RPMI8226 (cell line): ENCODE data around the gene AK5.
"Not testable (repeated sequence)": the region's sequence is repeated elsewhere in the genome, so short reads cannot be mapped to it uniquely, and the experiment has no call there.

Source experiments
- DNase-seq: peaks from one replicate; pipeline ENCODE4 v3.0.0-alpha.2; 2015

AK5 gene

DNA sequence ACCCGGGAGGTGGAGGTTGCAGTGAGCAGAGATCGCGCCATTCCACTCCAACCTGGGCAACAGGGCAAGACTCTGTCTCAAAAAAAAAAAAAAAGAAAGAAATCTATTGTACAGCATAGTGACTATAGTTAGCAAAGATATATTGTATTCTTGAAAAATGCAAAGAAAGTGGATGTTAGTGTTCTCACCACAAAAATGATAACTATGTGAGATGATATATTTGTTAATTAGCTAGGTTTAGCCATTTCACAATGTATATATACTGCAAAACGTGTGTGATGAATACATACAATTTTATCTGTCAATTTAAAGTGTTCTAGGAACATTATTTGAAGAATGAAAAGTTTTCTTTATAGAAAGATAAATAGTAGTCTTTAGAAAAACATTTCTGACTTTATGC, 179.9 kb downstream of the AK5 start:
- no peak for DNase-seq

DNA sequence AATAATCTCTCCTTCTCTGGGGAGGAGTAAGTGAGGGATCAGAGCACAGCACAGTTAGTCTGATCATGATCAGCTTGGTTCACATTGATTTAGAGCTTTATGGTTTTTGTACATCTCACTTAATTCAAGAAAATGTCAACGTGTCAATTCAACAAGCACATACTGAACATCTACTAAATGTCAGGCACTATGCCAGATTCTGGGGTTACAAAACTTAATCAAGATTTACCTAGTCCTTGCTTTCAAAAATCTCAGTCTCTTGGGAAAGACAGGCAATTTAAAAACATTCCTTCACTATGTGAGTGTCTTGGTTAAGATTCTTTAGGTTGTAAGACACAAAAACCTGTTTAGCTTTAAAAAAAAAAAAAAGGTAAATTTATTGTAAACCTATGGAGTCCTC, 181.4 kb downstream of the AK5 start:
- DNase-seq: no peak

DNA sequence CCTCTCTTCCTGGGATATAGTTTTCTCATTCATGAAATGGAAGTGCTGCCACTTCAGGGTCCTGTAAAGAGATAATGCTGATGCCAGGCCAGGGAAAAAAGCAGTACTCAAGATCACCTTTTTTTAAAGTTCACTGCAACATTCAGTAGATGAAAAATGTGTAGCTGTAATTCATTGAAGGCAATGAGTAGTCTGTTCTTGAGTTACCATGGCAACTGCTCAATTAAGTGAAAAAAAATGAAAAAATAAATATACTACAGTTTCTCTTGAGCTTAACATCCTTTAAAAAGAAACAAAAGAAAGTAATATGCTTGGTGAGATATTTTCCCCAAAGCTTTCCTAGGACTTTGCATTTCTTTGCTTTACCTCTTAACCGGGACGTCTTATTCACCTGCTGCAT, 183.3 kb downstream of the AK5 start:
- DNase-seq: no peak

DNA sequence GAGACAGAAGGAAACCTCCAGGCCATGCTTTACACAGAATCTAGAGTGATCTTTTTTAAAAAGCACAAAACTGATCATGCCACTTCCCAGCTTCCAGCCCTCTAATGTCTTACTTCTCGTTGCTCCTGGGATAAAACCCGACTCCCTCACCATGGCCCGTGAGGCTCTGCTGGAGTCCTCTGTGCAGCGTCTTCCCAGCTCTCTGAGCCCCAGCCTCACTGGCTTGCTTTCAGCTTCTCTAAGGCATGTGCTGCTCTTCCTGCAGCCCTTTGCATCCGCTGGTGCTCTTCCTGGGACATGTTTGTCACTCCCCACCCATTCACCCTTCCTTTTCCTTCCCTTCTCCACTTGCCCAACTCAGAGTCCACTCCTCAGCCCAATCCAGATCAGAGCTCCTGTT, 184.1 kb downstream of the AK5 start:
- DNase-seq: no peak

DNA sequence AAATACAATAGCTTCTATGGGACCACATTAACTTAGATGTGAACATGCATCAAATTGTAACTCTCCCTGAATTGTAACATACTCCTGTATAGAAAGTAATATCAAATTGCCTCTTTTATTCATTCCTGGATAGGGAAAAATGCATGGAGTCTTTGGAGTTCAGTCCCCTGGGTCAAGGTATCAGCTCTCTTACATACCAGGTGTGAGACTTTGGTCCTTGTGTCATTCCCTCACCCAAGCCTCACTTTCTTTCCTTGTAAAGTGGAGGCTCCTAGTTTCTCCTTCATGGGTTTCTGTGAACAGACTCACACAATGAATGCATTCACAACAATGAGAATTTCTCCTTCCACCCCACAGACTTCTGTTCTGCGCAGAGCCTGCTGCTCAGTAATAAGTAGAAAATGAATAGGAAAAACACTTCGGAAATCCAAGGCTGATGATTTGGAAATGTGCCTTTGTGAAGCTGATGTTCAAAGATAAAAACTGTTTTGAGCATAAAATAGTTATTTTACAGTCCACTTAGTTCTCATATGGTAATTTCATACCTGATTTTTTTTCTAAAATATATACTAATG, 185.3 kb downstream of the AK5 start:
- no peak for DNase-seq

DNA sequence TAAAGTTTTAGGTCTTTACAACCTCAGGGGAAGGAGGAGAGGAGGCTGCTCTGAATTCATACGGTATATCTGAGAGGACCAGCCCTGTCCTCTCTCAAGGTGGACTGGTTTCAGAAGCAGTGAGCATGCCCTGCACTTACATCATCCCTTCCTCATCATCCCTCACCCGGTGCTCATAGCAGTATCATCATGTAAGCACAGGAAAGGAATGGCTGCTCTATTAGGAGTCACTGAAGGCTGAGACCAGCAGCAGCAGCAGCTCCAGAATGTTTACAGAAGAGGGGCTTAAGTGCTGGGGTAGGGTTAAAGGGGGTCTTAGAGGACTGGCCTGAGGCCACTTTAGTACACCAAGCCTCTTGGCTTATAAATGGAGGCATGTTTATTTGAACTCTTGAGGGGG, 185.9 kb downstream of the AK5 start:
- DNase-seq: no peak

DNA sequence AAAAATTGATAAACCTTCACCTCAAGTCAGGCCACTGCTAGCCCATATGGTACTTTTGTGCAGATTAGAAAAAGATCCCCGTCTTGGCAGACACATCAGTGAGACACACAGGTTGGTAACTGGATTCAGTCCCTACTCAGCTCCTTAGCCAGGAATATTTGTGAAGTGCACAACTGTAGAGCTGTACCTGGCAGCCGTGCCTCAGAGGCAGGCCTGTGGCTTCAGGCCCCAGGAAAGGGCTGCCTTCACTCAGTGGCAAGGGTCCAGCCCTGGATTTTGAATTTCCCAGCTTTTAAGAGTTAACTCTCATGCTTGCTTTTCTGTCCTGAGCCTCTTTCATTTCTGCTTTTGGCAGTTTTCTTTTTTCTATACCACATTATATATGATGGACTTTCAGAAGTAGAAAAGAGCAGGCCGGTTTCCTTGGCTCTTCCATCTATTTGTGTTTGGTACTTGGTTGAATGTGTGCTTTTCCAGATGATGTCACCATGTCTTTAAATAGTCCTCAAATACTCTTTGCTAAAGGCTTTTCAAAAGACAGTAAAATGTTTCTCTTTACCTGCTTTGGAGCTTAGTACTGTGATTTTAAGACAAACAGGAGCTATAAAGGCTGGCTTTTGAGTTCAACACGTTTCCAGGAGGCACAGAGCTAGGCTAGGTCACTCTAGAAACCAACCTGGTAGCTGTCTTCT, 186.6 kb downstream of the AK5 start:
- DNase-seq: no peak

DNA sequence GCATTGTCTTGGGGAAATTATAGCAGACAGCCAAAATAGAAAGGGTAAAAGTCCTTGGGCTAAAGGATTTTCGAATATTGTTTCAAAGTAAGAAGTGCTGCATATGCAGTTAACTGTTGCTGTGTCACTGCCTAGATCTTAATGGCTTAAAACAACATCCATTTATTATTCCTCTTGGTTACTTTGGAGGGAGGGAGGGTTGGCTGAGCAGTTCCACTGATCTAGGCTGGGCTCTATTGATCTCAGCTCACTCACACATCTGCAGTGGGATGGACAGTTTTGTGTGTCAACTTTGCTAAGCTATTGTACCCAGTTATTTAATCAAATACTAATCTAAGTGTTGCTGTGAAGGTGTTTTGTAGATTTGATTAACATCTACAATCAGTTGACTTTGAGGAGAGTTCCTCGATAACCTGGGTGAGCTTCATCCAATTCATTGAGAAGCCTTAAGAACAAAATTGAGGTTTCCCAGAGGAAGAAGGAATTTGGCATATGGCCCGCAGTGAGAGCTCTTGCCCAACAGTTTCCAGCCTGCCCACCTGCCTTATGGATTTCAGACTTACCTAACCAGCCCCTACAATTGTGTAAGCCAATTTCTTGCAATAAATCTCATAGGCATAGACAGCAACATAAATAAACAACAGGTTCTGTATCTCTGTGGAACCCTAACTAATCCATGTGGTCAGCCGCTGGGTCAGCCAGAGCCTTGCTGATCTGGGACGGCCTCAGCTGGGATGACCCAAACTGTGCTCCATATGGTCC, 187.3 kb downstream of the AK5 start:
- no peak for DNase-seq

DNA sequence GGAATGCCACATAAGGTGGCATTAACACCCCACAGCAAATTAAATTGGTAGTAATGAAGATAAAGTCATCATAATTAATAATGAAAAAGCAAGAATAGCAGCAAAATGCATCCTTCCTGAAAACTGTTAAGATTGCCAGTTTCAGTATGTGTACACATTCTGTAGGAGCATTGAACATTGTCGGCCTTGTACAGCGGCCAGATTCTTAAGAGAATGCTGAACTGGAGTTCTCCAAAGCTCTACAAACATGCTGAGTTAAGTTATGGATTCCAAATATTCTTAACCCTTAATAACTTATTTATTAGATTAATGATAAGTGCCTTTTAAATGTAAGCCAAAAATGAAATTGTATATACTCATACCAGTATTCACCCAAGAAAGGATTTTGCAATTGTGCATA, 189.9 kb downstream of the AK5 start:
- DNase-seq: no peak

DNA sequence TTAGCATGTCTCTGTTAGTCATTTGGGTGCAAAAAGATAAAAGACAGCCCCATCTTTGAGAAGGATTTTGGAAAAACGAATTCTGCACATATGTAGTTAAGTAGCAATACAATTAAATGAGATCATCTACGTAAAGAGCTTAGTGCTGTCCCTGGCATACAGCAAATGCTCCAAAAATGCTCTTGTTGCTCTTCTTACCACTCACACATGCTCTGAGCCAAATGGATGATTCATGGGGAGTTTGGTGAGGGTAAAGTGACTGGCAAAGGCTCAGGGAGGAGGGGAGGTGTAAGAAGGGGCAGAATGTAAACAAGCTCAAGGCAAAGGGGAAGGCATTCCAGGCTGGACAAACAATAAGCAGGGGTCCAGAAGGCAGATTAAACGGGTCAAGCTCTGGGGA, 191.9 kb downstream of the AK5 start:
- no peak for DNase-seq

DNA sequence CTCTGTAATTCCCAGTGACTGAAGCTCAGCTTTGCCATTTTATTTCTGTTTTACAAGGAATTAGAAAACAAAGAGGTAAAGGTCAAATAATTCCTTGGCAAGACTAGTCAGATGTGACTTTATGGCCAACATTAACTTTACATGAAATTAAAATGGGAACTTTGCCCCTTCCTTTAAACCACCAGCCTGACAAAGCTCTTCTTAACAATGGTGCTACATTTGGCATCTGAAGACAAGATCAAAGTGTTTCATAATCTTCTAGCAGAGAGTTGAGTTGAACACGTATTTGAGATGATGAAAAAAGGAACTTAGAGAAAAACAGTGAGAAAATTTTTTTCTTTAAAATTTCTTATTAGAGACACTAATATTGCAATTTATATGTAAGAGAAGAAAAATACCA, 193.8 kb downstream of the AK5 start:
- DNase-seq: no peak

DNA sequence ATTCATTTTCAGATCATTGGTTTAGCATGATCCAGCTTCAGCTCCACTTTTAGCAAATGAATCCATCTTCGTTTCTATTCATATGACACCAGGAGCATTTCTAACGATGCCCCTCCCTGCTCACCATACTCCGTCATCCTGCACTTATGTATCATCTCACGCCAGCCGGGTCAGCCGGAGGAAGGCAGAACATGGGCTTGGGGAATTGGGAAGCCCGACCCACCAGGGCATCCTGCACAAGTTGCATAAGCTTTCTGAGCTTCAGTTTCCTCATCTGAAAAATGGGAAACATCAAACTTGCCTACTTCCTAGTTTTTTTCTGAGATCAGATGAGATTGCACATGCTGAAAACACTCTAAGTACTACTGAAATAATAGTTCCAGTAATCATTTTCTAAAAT, 194.7 kb downstream of the AK5 start:
- DNase-seq: no peak

DNA sequence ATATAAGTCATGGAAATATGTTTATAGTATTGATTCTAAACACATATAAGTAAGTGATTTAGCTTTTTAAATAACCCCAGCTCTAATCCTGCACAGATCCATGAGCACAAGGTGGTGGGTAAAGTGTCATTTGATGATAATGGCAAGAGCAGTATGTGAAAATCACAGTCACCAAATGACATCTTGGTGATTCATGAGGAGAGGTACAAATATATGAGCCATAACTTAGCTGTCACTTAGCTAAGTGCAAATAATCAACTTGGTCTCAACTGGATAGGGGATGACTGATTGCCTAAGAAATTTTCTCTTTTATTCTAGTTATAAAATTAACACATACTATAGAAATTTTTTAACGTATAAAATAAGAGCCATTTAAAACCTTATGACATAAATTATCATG, 202.5 kb downstream of the AK5 start:
- no peak for DNase-seq

DNA sequence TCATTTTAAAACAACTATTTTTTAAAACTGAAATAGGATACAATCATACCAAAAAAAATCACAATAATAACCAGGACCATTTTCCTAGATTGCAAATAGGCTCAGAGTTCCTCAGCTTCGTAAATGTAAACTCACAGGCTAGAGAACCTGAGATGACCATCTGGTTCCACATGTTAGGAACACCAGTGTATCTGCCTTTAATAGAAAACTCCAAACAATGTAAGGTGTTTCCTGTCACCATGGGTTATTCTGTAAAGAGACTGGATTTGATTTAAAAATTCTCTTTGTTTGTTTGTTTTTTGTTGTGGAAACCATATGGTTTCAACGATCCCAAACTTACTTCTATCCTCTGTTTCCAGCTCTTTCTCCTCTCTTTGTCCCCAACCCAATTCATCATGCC, 203.1 kb downstream of the AK5 start:
- DNase-seq: no peak

DNA sequence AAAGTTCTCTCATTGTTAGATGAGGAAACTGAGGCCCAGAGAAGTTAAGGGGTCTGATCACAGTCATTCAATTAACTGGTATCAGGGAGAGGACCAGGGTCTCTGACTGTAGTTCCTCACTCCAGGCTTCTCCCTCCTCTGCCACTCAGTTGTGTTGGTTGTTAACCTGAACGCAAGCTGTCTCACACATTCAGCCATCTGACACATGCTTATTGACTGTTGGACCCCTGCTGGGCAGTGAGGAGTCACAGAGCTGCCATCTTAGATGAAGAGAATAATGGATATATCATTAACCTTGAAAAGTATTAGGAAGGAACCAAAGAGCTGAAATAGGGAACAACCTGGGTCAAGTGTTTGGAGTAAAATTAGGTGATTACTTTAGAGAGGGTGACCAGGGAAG, 205.8 kb downstream of the AK5 start:
- no peak for DNase-seq

DNA sequence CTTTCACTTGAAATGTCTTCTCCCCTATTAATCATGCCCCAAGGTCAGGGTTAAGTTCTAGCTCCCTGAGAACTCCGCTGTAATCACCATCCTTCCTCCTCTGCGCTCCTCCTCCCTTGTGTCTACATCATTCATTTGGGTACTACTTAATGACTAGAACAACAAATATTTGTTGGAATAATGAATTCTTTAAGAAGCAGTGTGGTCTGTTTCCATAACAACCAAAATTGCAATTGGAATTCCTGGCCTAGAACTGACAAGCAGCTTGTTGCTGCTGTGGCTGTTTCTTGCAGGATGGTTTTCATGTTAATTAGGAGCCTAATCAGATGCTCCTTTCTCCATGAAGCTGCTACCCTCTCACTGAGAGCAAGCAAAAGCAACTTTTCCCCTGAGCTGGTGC, 208.1 kb downstream of the AK5 start:
- no peak for DNase-seq

DNA sequence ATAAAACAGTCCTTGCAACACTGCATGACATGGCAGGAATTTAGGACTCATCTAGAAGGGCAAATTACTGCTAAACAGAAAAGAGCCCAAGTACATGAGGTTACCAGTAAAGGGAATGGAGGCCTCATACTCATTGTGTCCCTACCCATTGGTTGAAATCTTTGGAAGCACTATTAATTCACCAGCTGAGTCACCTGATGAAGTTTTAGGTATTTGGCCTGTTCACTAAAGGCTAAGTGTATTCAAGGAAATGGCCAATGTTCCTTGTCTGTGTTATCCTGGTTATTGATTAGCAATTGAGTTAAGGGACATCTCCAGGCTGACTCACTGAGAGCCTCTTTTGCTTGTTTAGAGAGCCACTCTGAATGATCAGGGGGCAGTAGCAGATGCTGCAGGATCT, 212.2 kb downstream of the AK5 start:
- no peak for DNase-seq

DNA sequence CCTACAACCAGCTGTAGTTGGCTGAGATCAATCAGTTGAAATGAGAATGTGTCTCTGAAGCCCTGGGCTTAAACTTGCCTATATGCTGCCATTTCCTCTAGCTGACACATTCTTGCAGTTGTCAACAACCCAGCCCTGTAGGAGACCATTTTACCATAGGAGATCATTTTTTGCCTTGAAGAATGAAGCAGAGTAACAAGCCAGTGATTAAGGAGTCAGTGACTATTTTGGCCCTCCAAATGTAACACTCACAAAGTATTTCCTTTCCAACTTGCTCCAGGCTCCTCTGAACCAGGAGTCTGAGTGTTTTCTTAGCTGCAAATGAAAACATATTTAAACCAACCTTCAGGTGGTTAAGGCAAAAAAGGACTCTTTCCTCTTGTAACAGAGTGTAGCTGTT, 217.1 kb downstream of the AK5 start:
- DNase-seq: no peak

DNA sequence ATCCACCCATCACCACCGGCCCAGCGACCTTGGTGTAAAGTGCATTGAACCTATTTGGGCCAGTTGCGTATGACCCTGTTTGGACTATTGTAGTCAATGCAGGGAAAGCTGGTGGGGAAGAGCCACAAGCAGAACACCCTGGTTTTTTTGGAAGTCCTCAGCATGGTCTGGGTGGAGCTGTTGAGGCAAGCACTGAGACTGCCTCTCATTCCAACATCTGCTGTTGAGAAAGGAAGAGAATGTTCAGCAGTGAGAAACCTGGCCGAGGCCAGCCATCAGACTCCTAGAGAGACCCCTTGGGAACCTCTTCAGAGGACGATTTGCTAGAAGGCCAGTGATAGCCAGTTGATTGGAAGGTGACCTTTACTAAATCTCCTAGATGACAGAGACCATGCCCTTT, 217.6 kb downstream of the AK5 start:
- no peak for DNase-seq

DNA sequence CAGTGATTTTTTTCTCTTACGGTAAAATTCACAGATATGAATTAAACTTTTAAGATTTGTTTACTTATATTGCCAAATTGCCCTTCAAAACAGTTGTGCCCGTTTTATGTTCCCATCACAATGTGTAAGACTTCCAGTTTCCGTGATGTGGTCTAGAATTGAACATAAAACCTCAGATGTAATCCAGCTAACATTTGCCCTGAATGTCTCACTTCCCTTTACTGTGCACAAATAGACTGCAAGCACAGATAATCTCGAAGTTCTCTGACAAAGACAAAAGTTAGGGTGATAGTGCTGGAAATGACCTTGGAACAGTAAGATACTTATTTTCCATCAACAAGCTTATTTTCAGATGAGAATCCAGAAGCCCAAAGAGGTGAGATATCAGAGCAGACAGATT, 223.2 kb downstream of the AK5 start:
- DNase-seq: no peak

DNA sequence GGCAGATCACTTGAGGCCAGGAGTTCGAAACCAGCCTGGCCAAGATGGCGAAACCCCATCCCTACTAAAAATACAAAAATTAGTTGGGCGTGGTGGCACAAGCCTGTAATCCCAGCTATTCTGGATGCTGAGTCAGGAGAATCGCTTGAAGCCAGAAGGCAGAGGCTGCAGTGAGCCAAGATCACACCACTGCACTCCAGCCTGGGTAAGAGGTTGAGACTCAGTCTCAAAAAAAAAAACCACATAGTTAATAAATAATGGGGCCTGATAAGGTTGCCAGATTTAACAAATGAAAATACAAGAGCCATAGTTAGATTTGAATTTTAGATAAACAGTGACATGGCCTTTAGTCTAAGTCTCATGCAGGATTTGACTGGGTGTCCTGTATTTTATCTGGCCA, 225.0 kb downstream of the AK5 start:
- no peak for DNase-seq

DNA sequence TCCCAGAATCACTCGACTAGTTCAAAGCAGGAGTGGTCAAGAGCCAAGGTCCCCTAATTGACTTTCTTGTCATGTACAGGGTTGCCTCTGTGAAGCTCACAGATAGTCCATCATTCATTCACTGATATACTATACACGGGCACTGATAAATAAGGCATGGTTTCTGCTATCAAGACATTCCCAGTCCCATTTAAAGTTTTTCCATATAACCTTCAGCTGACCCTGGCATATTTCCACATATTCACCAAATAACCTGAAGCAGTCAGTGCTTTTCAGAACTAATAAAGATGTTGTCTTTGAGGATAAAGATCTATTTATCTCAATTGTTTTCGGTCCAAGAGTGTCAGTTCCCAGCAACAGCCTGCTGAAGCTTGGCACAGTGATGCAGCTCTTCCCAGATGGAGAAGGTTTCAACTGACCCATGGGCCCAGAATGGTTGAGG, 227.3 kb downstream of the AK5 start:
- no peak for DNase-seq

DNA sequence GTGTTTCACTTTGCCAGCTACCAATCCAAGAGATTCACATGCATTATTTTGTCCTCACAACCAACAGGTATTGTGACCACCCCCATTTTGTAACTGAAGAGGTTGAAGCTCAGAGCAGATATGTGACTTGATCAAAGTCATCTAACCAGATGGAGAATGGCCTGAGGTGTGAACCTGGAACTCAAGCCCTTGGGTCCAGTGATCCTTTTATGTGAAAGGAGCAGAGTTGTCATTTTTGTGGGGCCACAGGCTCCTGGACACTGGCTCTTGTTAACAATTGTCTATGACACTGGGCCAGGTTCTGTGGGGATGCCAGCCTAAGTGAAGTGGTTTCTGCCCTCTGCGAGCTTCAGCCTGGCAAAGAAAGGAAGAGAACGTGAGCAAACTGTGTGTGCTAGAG, 228.1 kb downstream of the AK5 start:
- no peak for DNase-seq

DNA sequence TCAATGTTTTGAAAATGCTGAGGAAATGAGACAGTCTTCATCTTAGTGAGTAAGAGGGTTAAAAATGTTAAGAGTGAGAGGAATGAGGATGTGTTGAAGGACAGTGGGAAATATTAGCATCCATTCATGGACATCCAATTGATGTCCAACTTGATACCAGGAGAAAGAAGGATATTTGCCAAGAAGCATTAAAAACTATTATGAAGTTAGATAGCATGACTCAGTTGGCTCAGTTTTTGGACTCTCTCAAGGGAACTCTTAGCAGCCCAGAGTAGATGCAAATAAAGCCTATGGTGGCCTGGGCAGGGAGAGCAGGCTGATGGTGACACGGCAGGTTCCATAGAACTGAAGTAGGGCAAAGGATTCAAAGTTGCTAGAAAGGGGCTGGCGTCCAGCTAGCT, 229.6 kb downstream of the AK5 start:
- no peak for DNase-seq

DNA sequence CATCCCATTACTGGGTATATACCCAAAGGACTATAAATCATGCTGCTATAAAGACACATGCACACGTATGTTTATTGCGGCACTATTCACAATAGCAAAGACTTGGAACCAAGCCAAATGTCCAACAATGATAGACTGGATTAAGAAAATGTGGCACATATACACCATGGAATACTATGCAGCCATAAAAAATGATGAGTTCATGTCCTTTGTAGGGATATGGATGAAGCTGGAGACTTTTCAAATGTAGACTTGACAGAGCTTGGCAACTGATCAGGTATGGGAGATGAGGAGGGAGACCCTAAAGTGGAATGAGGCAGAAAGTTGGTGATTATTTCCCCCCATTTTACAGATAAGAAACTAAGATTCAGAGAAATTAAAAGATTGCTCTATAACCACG, 230.8 kb downstream of the AK5 start:
- not testable (repeated sequence) for DNase-seq
